K562 (cell line): ENCODE measurements around the gene FANCI. TPM values are rescaled to one million over a fixed set of nuclear protein-coding genes. Genes with fewer than 3 reads are reported as not detected.
A peak's percentile ranks its signal among the peaks of the same experiment; 100 is the strongest.

Experiments
- ATAC-seq: fragments of 200-7000 bp; cut with Tn5 transposase; 3 replicates; pipeline ENCODE4 v1.9.1; 2020; ENCODE audit warnings: moderate library complexity
- BruUV-seq: library from RNA; stranded (reverse); fragments of 400-500 nt; replicated peaks from 2 replicates; lab custom pipeline; 2021; lab: Mats Ljungman, UMichigan
- CTCF ChIA-PET: fragments of 300-600 bp; formaldehyde crosslinking; extraction: SDS; loops from one replicate; lab custom pipeline; 2021; ENCODE audit warnings: low intra/inter-chr PET ratio; lab: Yijun Ruan, JAX
- POLR2A ChIA-PET: fragments of 300-600, 350-650 bp; sonication (Branson Sonifier 250); formaldehyde crosslinking; extraction: SDS; loops from one replicate; lab custom pipeline; 2021; ENCODE audit warnings: antibody characterized with exemption, inconsistent platforms; lab: Yijun Ruan, JAX
- DNase-seq, 4 experiments: peaks; one replicate each; pipeline versions ENCODE4 v3.0.0 to v3.0.0-alpha.2; 2011 to 2018; ENCODE audit warnings: low spot score in 3 of 4, mixed read lengths in 3 of 4; ENCODE audit errors: extremely low read depth in 1 of 4
- FAIRE-seq: peaks from 2 replicates; lab custom pipeline; 2011; peaks lifted over from hg19 to GRCh38; lab: Jason Lieb, UNC
- H2AFZ ChIP-seq: 2 replicates; pipeline ENCODE4 v1.6.0; 2011; ENCODE audit warnings: low read depth, low read length, control low read depth, inconsistent platforms
- H3K27ac ChIP-seq: fragments of 200-600 bp; 3 replicates; pipeline ENCODE4 v1.8.0; 2011; ENCODE audit warnings: low read depth, mild to moderate bottlenecking, control low read depth, inconsistent platforms, low read length, moderate library complexity, mixed read lengths; ENCODE audit errors: extremely low read depth
- H3K27me3 ChIP-seq, 2 experiments: fragments of 300-600 bp in 1 of 2; 2 replicates in 1 of 2; 3 replicates in 1 of 2; pipeline versions ENCODE4 v1.6.0 to v1.8.0; 2011; ENCODE audit warnings: inconsistent platforms in 2 of 2, low read length in 2 of 2, mild to moderate bottlenecking in 1 of 2, mixed read lengths in 1 of 2, moderate library complexity in 1 of 2; ENCODE audit not compliant: control insufficient read depth in 2 of 2, insufficient read depth in 2 of 2
- H3K36me3 ChIP-seq: fragments of 300-600 bp; 3 replicates; pipeline ENCODE4 v1.8.0; 2011; ENCODE audit warnings: mild to moderate bottlenecking, low read length, inconsistent platforms; ENCODE audit not compliant: control insufficient read depth, insufficient read depth
- H3K4me1 ChIP-seq, 2 experiments: fragments of 200-600 bp in 1 of 2; replicated peaks in 1 of 2; 2 replicates in 1 of 2; 3 replicates in 1 of 2; pipeline versions ENCODE4 v1.5.1 to v1.8.0; 2011; ENCODE audit warnings: inconsistent platforms in 2 of 2, low read length in 2 of 2, mild to moderate bottlenecking in 1 of 2, mixed read lengths in 1 of 2, moderate library complexity in 1 of 2; ENCODE audit not compliant: control insufficient read depth in 2 of 2, insufficient read depth in 2 of 2
- H3K4me2 ChIP-seq: 2 replicates; pipeline ENCODE4 v1.6.1; 2011; ENCODE audit warnings: low read length, control low read depth, inconsistent platforms, mixed read lengths; ENCODE audit not compliant: insufficient read depth
- H3K4me3 ChIP-seq: fragments of 200-600 bp; sonication (generic), shearing (Covaris generic); 2 replicates; pipeline ENCODE4 v1.5.1; 2016; ENCODE audit warnings: control low read depth, inconsistent platforms
- H3K79me2 ChIP-seq: fragments of 200-600 bp; 3 replicates; pipeline ENCODE4 v1.8.0; 2011; ENCODE audit warnings: low read length, inconsistent platforms; ENCODE audit not compliant: control insufficient read depth, insufficient read depth
- H3K9ac ChIP-seq, 2 experiments: 2 replicates each; pipeline versions ENCODE4 v1.6.0 to v1.6.1; 2011; ENCODE audit warnings: low read depth in 2 of 2, low read length in 2 of 2, control low read depth in 1 of 2, inconsistent platforms in 1 of 2, mild to moderate bottlenecking in 1 of 2, mixed read lengths in 1 of 2; ENCODE audit not compliant: insufficient read depth in 1 of 2
- H3K9me1 ChIP-seq: one replicate; pipeline ENCODE4 v1.6.0; 2011; ENCODE audit warnings: inconsistent platforms, mild to moderate bottlenecking, low read length, moderate library complexity; ENCODE audit not compliant: control insufficient read depth, insufficient read depth
- H3K9me3 ChIP-seq: replicated peaks from 2 replicates; pipeline ENCODE4 v1.5.1; 2011; ENCODE audit warnings: low read depth, low read length, inconsistent platforms; ENCODE audit not compliant: control insufficient read depth, insufficient read depth
- H4K20me1 ChIP-seq: replicated peaks from 2 replicates; pipeline ENCODE4 v1.6.1; 2011; ENCODE audit warnings: low read length, inconsistent platforms, mixed read lengths; ENCODE audit not compliant: control insufficient read depth, insufficient read depth
- ASH1L ChIP-seq: fragments of 450-650 bp; IDR thresholded peaks from 2 replicates; pipeline ENCODE4 v1.6.1; 2018; ENCODE audit warnings: borderline replicate concordance, mild to moderate bottlenecking, low read depth; ENCODE audit not compliant: partially characterized antibody
- CREB3 ChIP-seq: fragments of 450-650 bp; conservative IDR thresholded peaks from 2 replicates; pipeline ENCODE4 v1.6.1; 2016; ENCODE audit warnings: missing genetic modification characterization, low read depth, mild to moderate bottlenecking, missing compliant biosample characterization, moderate library complexity
- HDAC2 ChIP-seq: fragments of 450-650 bp; IDR thresholded peaks from 2 replicates; pipeline ENCODE4 v1.6.1; 2016; ENCODE audit warnings: mild to moderate bottlenecking
- MYC ChIP-seq, 2 experiments: fragments of 250-450 bp in 1 of 2; sonication (Bioruptor Pico) in 1 of 2; IDR thresholded peaks; 2 replicates each; pipeline versions ENCODE4 v1.5.1 to v1.6.1; 2012 to 2021; ENCODE audit warnings: low read depth in 2 of 2, borderline replicate concordance in 1 of 2, improper control_type of control experiment in 1 of 2, low read length in 1 of 2, mild to moderate bottlenecking in 1 of 2, moderate library complexity in 1 of 2
- NCOA4 ChIP-seq: fragments of 450-650 bp; IDR thresholded peaks from 2 replicates; pipeline ENCODE4 v1.6.1; 2018; ENCODE audit warnings: mild to moderate bottlenecking; ENCODE audit not compliant: partially characterized antibody
- NUFIP1 ChIP-seq: fragments of 450-650 bp; IDR thresholded peaks from 2 replicates; pipeline ENCODE4 v1.6.1; 2018; ENCODE audit not compliant: partially characterized antibody
- PHTF2 ChIP-seq: fragments of 250-450 bp; sonication (Bioruptor Pico); IDR thresholded peaks from 2 replicates; pipeline ENCODE4 v1.5.0; 2021; ENCODE audit warnings: mild to moderate bottlenecking
- PRDM10 ChIP-seq: fragments of 450-650 bp; IDR thresholded peaks from 2 replicates; pipeline ENCODE4 v1.6.1; 2018; ENCODE audit not compliant: partially characterized antibody
- RBBP5 ChIP-seq: fragments of 200-600 bp; sonication (generic); IDR thresholded peaks from 2 replicates; pipeline ENCODE4 v1.6.1; 2012; ENCODE audit warnings: borderline replicate concordance, mild to moderate bottlenecking, low read length, control low read depth, inconsistent platforms; ENCODE audit not compliant: insufficient read depth, poor library complexity, severe bottlenecking
- SMAD4 ChIP-seq: fragments of 250-450 bp; sonication (Bioruptor Pico); conservative IDR thresholded peaks from 2 replicates; pipeline ENCODE4 v1.8.0; 2021; ENCODE audit warnings: inconsistent platforms, mild to moderate bottlenecking, moderate library complexity
- SMARCA5 ChIP-seq: fragments of 450-650 bp; IDR thresholded peaks from 2 replicates; pipeline ENCODE4 v1.6.1; 2016
- TAF15 ChIP-seq: fragments of 200-400 bp; formaldehyde crosslinking; IDR thresholded peaks from 2 replicates; pipeline ENCODE4 v1.6.1; 2017; ENCODE audit warnings: mild to moderate bottlenecking, low read depth, low read length, moderate library complexity
- TCF7 ChIP-seq: sonication (generic); IDR thresholded peaks from 2 replicates; pipeline ENCODE4 v1.6.1; 2016; ENCODE audit warnings: antibody characterized with exemption, borderline replicate concordance
- TEAD4 ChIP-seq, 2 experiments: sonication (generic) in 1 of 2; formaldehyde crosslinking in 1 of 2; IDR thresholded peaks; 2 replicates each; pipeline versions ENCODE4 v1.6.1 to v1.8.0; 2012 to 2022; ENCODE audit warnings: borderline replicate concordance in 1 of 2, inconsistent platforms in 1 of 2, low read length in 1 of 2, mild to moderate bottlenecking in 1 of 2, missing genetic modification reagents in 1 of 2
- ZNF274 ChIP-seq: IDR thresholded peaks from 2 replicates; pipeline ENCODE4 v1.6.1; 2011; ENCODE audit warnings: low read depth, mild to moderate bottlenecking, low read length, moderate library complexity, borderline replicate concordance
- WGBS: fragments of 100-300 bp; shearing (Covaris generic); methylation state at CpG from one replicate; pipeline ENCODE4 v1.1.6; 2016; ENCODE audit warnings: low coverage, mixed read lengths; ENCODE audit not compliant: insufficient coverage; ENCODE audit errors: missing lambda C conversion rate; 5-methylcytosine and 5-hydroxymethylcytosine counted together
- in situ Hi-C: fragments of 300-500 bp; cut with MboI; formaldehyde crosslinking; loops from 4 replicates; pipeline ENCODE4 v1.15.0; 2018; ENCODE audit warnings: inconsistent platforms, mixed read lengths
- intact Hi-C: fragments of 100-400 bp; cut with micrococcal nuclease; formaldehyde crosslinking; loops from 2 replicates; pipeline ENCODE4 v1.14.2; 2022
- polyA plus RNA-seq, 8 experiments: library from polyadenylated mRNA; depleted of rRNA in 4 of 8; stranded (reverse) in 5 of 8; unstranded in 3 of 8; fragments of >200 nt; fragmentation: Nextera tagmentation in 2 of 8; fragmentation: Illumina TruSeq in 1 of 8; extraction: Ambion mirVana in 2 of 8; extraction: Trizol in 1 of 8; gene quantifications; 2 replicates each; pipeline versions ENCODE4 v1.2.1 to v1.2.3, GENCODE V29; 2011 to 2014; ENCODE audit warnings: inconsistent platforms in 1 of 8, missing spikeins in 1 of 8
- total RNA-seq, 7 experiments: library from RNA; depleted of rRNA in 6 of 7; stranded (reverse); fragments of >200 nt in 6 of 7; fragmentation: Illumina TruSeq in 2 of 7; extraction: Trizol in 2 of 7; gene quantifications; 2 replicates each; pipeline versions ENCODE4 v1.2.1 to v1.2.3, GENCODE V29; 2011 to 2021; ENCODE audit warnings: low replicate concordance in 1 of 7

Gene FANCI
- total and polyA plus RNA-seq, 9 of the 15 experiments (the other 6 are each of a cell fraction or from before 2014, with no cell fraction given), result 72.1 to 165 (median 131) TPM

- Histone ChIP-seq H3K9me3 (no peaks in the 10 kb centered on the region), H3K27me3 (no peaks in the 10 kb centered on the region), H3K36me3 (no peaks in the 10 kb centered on the region), H2AFZ (peak overlapping the region; percentile 92), H3K9me1 (no peaks in the 10 kb centered on the region), H3K4me1 (peaks cover 12 to 20% of the 10 kb centered on the region in 2 experiments; a peak in 4 of 5 replicates), H3K27ac (peak overlapping the region; percentile 57), H4K20me1 (no peaks in the 10 kb centered on the region), H3K79me2 (no peaks in the 10 kb centered on the region), H3K4me3 (no peak overlapping the region), H3K4me2 (peak overlapping the region; percentile 55), H3K9ac (peak overlapping the region; percentile 10 to 35; a peak in 1 of 4 replicates)
- peak; percentile 42 to 85 (median 62) for DNase-seq
- intact Hi-C loops, result no loop called here
- ATAC-seq, result peak; percentile 86
- 15% methylated on average over 14 of the region's 14 CpGs for WGBS
- ChIA-PET POLR2A (interaction anchor here (0.6 to 1.1 kb wide), 7 partner anchors 10 to 1591 kb away, joined by 3 to 4 read pairs (median 3); partner anchors contain the start of gene FANCI), CTCF (no interaction called here)
- peak; percentile 82 for FAIRE-seq
- in situ Hi-C loops, result no loop called here
- no TSS peak for BruUV-seq
- TF ChIP-seq ASH1L, result no peak
- peak; percentile 32 for TF ChIP-seq PRDM10
- TF ChIP-seq NUFIP1, result no peak
- no peak for TF ChIP-seq SMARCA5
- TF ChIP-seq MYC (IDR thresholded peaks at IDR 0.05; ENCODE audit: low read depth, low read length), result peak; percentile 67; the same call in 1 of the 2 replicates
- TF ChIP-seq MYC (CRISPR knock-in tag; IDR thresholded peaks at IDR 0.05; ENCODE audit: borderline replicate concordance, low read depth), result no peak
- TF ChIP-seq CREB3 (tag), result no peak
- no peak for TF ChIP-seq NCOA4
- TF ChIP-seq TCF7, result no peak
- TF ChIP-seq TAF15, result no peak
- TF ChIP-seq PHTF2 (CRISPR knock-in tag), result no peak
- no peak for TF ChIP-seq SMAD4 (CRISPR knock-in tag)
- no peak for TF ChIP-seq ZNF274
- peak; percentile 52 for TF ChIP-seq RBBP5
- peak; percentile 85 for TF ChIP-seq HDAC2
- peak; percentile 66 for TF ChIP-seq TEAD4 (IDR thresholded peaks at IDR 0.05; ENCODE audit: low read length)
- no peak for TF ChIP-seq TEAD4 (CRISPR knock-in tag; IDR thresholded peaks at IDR 0.05; ENCODE audit: borderline replicate concordance)
Observed at GRCh38 chr15:89226359-89227221, 17.2 kb upstream of the FANCI start.
